Measurements from ENCODE around the gene TCP11. TPM values are rescaled to one million over a fixed set of nuclear protein-coding genes. Genes with fewer than 3 reads are reported as not detected.

TCP11 gene
- total and polyA plus RNA-seq, 4 donors: 0.05 to 0.19 TPM; not detected in 2

GRCh38 chr6:35168461-35168861, 27.3 kb upstream of the TCP11 start:
- H3K4me3 ChIP-seq (ENCODE audit: low read depth in 1 of 3, low read length in 3 of 3): no peak overlapping the region
- no peaks in the 10 kb centered on the region for H3K9me3 ChIP-seq (ENCODE audit: control insufficient read depth in 4 of 4, low read length in 3 of 4)
- no peak for DNase-seq (ENCODE audit: low spot score)
- no peak overlapping the region for H3K9ac ChIP-seq (ENCODE audit: low read depth in 1 of 2, low read length in 2 of 2)
- WGBS: 95% methylated on average over 7 of the region's 7 CpGs
- no peak for TF ChIP-seq YY1 (IDR thresholded peaks at IDR 0.05)
- no peak for TF ChIP-seq ZBTB33 (IDR thresholded peaks at IDR 0.05)
- TF ChIP-seq GABPA (IDR thresholded peaks at IDR 0.05 in 1 of 2, conservative IDR thresholded peaks at IDR 0.05 in 1 of 2): no peak
- no peak for TF ChIP-seq FOXA1 (IDR thresholded peaks at IDR 0.05)
- no peak for TF ChIP-seq TAF1 (conservative IDR thresholded peaks at IDR 0.05)
- no peak for TF ChIP-seq HNF4A (conservative IDR thresholded peaks at IDR 0.05)
- no peak for TF ChIP-seq EGR1 (IDR thresholded peaks at IDR 0.05; ENCODE audit: low read depth in 2 of 2)
- TF ChIP-seq SP1 (IDR thresholded peaks at IDR 0.05): no peak
- no peak for TF ChIP-seq NR2F2 (IDR thresholded peaks at IDR 0.05)
- TF ChIP-seq, protein P1, sequence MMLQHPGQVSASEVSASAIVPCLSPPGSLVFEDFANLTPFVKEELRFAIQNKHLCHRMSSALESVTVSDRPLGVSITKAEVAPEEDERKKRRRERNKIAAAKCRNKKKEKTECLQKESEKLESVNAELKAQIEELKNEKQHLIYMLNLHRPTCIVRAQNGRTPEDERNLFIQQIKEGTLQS (IDR thresholded peaks at IDR 0.05): no peak
- TF ChIP-seq, protein P2, sequence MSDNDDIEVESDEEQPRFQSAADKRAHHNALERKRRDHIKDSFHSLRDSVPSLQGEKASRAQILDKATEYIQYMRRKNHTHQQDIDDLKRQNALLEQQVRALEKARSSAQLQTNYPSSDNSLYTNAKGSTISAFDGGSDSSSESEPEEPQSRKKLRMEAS (IDR thresholded peaks at IDR 0.05): no peak
- H3K27ac ChIP-seq (ENCODE audit: low read depth in 1 of 2, low read length in 2 of 2): no peak overlapping the region
- no peaks in the 10 kb centered on the region for H3K36me3 ChIP-seq (ENCODE audit: control insufficient read depth in 4 of 4, insufficient read depth in 3 of 4, low read depth in 1 of 4, low read length in 3 of 4)
- peaks cover 4 to 27% (median 13%) of the 10 kb centered on the region in 4 donors for H3K4me1 ChIP-seq (ENCODE audit: control insufficient read depth in 4 of 4, insufficient read depth in 4 of 4, low read length in 3 of 4)
- no peaks in the 10 kb centered on the region for H3K27me3 ChIP-seq (ENCODE audit: control insufficient read depth in 4 of 4, insufficient read depth in 4 of 4, low read length in 3 of 4)

DNA sequence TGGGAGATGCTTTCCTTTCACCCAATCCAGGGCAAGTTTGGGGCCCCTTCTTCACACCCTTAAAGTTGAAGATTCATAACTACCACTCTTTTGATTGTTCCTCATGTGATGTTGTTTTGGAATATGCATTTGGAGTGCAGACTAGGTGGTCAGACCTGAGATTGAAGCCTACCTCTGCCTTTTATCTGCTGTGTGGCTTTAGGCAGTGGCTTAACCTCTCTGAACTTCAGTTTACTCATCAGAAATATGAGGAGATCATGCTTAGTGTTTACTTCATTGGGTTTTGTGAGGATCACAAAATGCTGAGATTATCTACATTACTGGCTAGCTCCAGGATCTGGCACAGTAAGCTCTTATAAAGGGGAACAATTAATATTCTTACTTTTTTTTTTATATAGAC, 26.4 kb upstream of the TCP11 start:
- Histone ChIP-seq H3K4me1 (ENCODE audit: control insufficient read depth in 4 of 4, insufficient read depth in 4 of 4, low read length in 3 of 4) (peaks cover 4 to 34% (median 17%) of the 10 kb centered on the region in 4 donors), H3K27ac (ENCODE audit: low read depth in 1 of 2, low read length in 2 of 2) (no peak overlapping the region), H3K9me3 (ENCODE audit: control insufficient read depth in 4 of 4, low read length in 3 of 4) (no peaks in the 10 kb centered on the region), H3K27me3 (ENCODE audit: control insufficient read depth in 4 of 4, insufficient read depth in 4 of 4, low read length in 3 of 4) (no peaks in the 10 kb centered on the region), H3K9ac (ENCODE audit: low read depth in 1 of 2, low read length in 2 of 2) (no peak overlapping the region), H3K36me3 (ENCODE audit: control insufficient read depth in 4 of 4, insufficient read depth in 3 of 4, low read depth in 1 of 4, low read length in 3 of 4) (no peaks in the 10 kb centered on the region), H3K4me3 (ENCODE audit: low read depth in 1 of 3, low read length in 3 of 3) (no peak overlapping the region)
- no peak for TF ChIP-seq JUND (IDR thresholded peaks at IDR 0.05)
- TF ChIP-seq HNF4A (conservative IDR thresholded peaks at IDR 0.05): no peak
- no peak for TF ChIP-seq GABPA (IDR thresholded peaks at IDR 0.05 in 1 of 2, conservative IDR thresholded peaks at IDR 0.05 in 1 of 2)
- TF ChIP-seq, protein P1 (IDR thresholded peaks at IDR 0.05): no peak
- no peak for TF ChIP-seq TAF1 (conservative IDR thresholded peaks at IDR 0.05)
- TF ChIP-seq SP1 (IDR thresholded peaks at IDR 0.05): no peak
- TF ChIP-seq, protein P2 (IDR thresholded peaks at IDR 0.05): no peak
- TF ChIP-seq FOXA2 (IDR thresholded peaks at IDR 0.05): no peak
- TF ChIP-seq YY1 (IDR thresholded peaks at IDR 0.05): no peak
- TF ChIP-seq ZBTB33 (IDR thresholded peaks at IDR 0.05): no peak
- no peak for TF ChIP-seq HNF4G (IDR thresholded peaks at IDR 0.05)
- TF ChIP-seq FOXA1 (IDR thresholded peaks at IDR 0.05): no peak
- TF ChIP-seq, protein P3, sequence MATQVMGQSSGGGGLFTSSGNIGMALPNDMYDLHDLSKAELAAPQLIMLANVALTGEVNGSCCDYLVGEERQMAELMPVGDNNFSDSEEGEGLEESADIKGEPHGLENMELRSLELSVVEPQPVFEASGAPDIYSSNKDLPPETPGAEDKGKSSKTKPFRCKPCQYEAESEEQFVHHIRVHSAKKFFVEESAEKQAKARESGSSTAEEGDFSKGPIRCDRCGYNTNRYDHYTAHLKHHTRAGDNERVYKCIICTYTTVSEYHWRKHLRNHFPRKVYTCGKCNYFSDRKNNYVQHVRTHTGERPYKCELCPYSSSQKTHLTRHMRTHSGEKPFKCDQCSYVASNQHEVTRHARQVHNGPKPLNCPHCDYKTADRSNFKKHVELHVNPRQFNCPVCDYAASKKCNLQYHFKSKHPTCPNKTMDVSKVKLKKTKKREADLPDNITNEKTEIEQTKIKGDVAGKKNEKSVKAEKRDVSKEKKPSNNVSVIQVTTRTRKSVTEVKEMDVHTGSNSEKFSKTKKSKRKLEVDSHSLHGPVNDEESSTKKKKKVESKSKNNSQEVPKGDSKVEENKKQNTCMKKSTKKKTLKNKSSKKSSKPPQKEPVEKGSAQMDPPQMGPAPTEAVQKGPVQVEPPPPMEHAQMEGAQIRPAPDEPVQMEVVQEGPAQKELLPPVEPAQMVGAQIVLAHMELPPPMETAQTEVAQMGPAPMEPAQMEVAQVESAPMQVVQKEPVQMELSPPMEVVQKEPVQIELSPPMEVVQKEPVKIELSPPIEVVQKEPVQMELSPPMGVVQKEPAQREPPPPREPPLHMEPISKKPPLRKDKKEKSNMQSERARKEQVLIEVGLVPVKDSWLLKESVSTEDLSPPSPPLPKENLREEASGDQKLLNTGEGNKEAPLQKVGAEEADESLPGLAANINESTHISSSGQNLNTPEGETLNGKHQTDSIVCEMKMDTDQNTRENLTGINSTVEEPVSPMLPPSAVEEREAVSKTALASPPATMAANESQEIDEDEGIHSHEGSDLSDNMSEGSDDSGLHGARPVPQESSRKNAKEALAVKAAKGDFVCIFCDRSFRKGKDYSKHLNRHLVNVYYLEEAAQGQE (IDR thresholded peaks at IDR 0.05): no peak
- no peak for TF ChIP-seq EGR1 (IDR thresholded peaks at IDR 0.05; ENCODE audit: low read depth in 2 of 2)
- DNase-seq (ENCODE audit: low spot score): no peak
